Osteocyte (in vitro differentiated cells): ENCODE measurements around the gene CXorf66. TPM values are rescaled to one million over a fixed set of nuclear protein-coding genes. Genes with fewer than 3 reads are reported as not detected.
"Not testable (repeated sequence)": the region's sequence is repeated elsewhere in the genome, so short reads cannot be mapped to it uniquely, and the experiment has no call there.

Experiments used
- DNase-seq: peaks from one replicate; pipeline ENCODE4 v3.0.0; 2021; ENCODE audit warnings: mixed read lengths; ENCODE audit not compliant: unreplicated experiment; ENCODE audit errors: extremely low spot score
- H3K27ac Mint-ChIP-seq: one replicate; pipeline ENCODE4 v1.8.0; 2021; ENCODE audit warnings: mild to moderate bottlenecking, mixed read lengths; ENCODE audit not compliant: unreplicated experiment
- H3K27me3 Mint-ChIP-seq: one replicate; pipeline ENCODE4 v1.8.0; 2021; ENCODE audit warnings: mixed read lengths; ENCODE audit not compliant: unreplicated experiment
- H3K36me3 Mint-ChIP-seq: one replicate; pipeline ENCODE4 v1.8.0; 2021; ENCODE audit warnings: mixed read lengths; ENCODE audit not compliant: unreplicated experiment
- H3K4me1 Mint-ChIP-seq: one replicate; pipeline ENCODE4 v1.8.0; 2021; ENCODE audit warnings: mixed read lengths; ENCODE audit not compliant: unreplicated experiment
- H3K4me3 Mint-ChIP-seq: one replicate; pipeline ENCODE4 v1.8.0; 2021; ENCODE audit warnings: mild to moderate bottlenecking, moderate library complexity, mixed read lengths; ENCODE audit not compliant: unreplicated experiment
- H3K9me3 Mint-ChIP-seq: one replicate; pipeline ENCODE4 v1.8.0; 2021; ENCODE audit warnings: mixed read lengths; ENCODE audit not compliant: unreplicated experiment
- CTCF ChIP-seq: fragments of 200-600 bp; sonication (generic); IDR thresholded peaks from 2 replicates; pipeline ENCODE4 v1.5.0; 2021; ENCODE audit warnings: antibody characterized with exemption, mild to moderate bottlenecking, moderate library complexity
- total RNA-seq: library from RNA; stranded (reverse); gene quantifications from 2 replicates; pipeline ENCODE4 v1.2.1, GENCODE V29; 2021

Gene CXorf66
- total RNA-seq, 1 donor from 2014 or later, result not detected

- peaks cover 2% of the 10 kb centered on the region for H3K36me3 Mint-ChIP-seq
- no peak overlapping the region for H3K4me3 Mint-ChIP-seq
- TF ChIP-seq CTCF, result no peak
- DNase-seq, result no peak
- no peak overlapping the region for H3K27ac Mint-ChIP-seq
- H3K4me1 Mint-ChIP-seq, result peaks cover 31% of the 10 kb centered on the region
- no peaks in the 10 kb centered on the region for H3K27me3 Mint-ChIP-seq
- H3K9me3 Mint-ChIP-seq, result peaks cover 5% of the 10 kb centered on the region
Observed at GRCh38 chrX:139924696-139925095, 40.6 kb downstream of the CXorf66 start.

- Mint-ChIP-seq H3K4me3 (no peak overlapping the region), H3K4me1 (peaks cover 26% of the 10 kb centered on the region), H3K36me3 (peaks cover 2% of the 10 kb centered on the region), H3K27ac (no peak overlapping the region), H3K9me3 (peaks cover 5% of the 10 kb centered on the region), H3K27me3 (no peaks in the 10 kb centered on the region)
- no peak for TF ChIP-seq CTCF
- no peak for DNase-seq
Observed at GRCh38 chrX:139924069-139924695, 41.1 kb downstream of the CXorf66 start.

- not testable (repeated sequence) for H3K36me3 Mint-ChIP-seq, H3K27me3 Mint-ChIP-seq, H3K27ac Mint-ChIP-seq, H3K4me3 Mint-ChIP-seq, H3K4me1 Mint-ChIP-seq, DNase-seq
- peaks cover 10% of the 10 kb centered on the region for H3K9me3 Mint-ChIP-seq
Observed at GRCh38 chrX:139921142-139921541, 44.2 kb downstream of the CXorf66 start.

GRCh38 chrX:139920316-139920715 is 45.0 kb downstream of the CXorf66 start:
- peaks cover 4% of the 10 kb centered on the region for H3K4me1 Mint-ChIP-seq
- TF ChIP-seq CTCF, result no peak
- no peak for DNase-seq
- peaks cover 2% of the 10 kb centered on the region for H3K36me3 Mint-ChIP-seq
- H3K4me3 Mint-ChIP-seq, result no peak overlapping the region
- no peaks in the 10 kb centered on the region for H3K27me3 Mint-ChIP-seq
- no peak overlapping the region for H3K27ac Mint-ChIP-seq
- peaks cover 5% of the 10 kb centered on the region for H3K9me3 Mint-ChIP-seq

- Mint-ChIP-seq H3K9me3 (peaks cover 15% of the 10 kb centered on the region), H3K27ac (no peak overlapping the region), H3K4me3 (no peak overlapping the region), H3K27me3 (no peaks in the 10 kb centered on the region), H3K36me3 (no peaks in the 10 kb centered on the region), H3K4me1 (peaks cover 6% of the 10 kb centered on the region)
- no peak for DNase-seq
- TF ChIP-seq CTCF, result no peak
Observed at GRCh38 chrX:139914421-139914820, 50.9 kb downstream of the CXorf66 start.

- no peak overlapping the region for H3K4me3 Mint-ChIP-seq
- H3K27me3 Mint-ChIP-seq, result no peaks in the 10 kb centered on the region
- no peak overlapping the region for H3K27ac Mint-ChIP-seq
- peaks cover 16% of the 10 kb centered on the region for H3K9me3 Mint-ChIP-seq
- peaks cover 18% of the 10 kb centered on the region for H3K4me1 Mint-ChIP-seq
- TF ChIP-seq CTCF, result no peak
- no peak for DNase-seq
- H3K36me3 Mint-ChIP-seq, result no peaks in the 10 kb centered on the region
Observed at GRCh38 chrX:139909712-139910111, 55.6 kb downstream of the CXorf66 start.
